Measurements from ENCODE around the gene SULT1E1. TPM values are rescaled to one million over a fixed set of nuclear protein-coding genes. Genes with fewer than 3 reads are reported as not detected.

SULT1E1 gene
- total RNA-seq, 1 donor from 2014 or later = 1.4 TPM

- Mint-ChIP-seq H3K9me3 (ENCODE audit: low read depth) (no peaks in the 10 kb centered on the region), H3K4me1 (ENCODE audit: low read depth) (no peaks in the 10 kb centered on the region), H3K27me3 (ENCODE audit: low read depth) (peaks cover 9% of the 10 kb centered on the region), H3K36me3 (ENCODE audit: low read depth) (peaks cover 1% of the 10 kb centered on the region), H3K27ac (ENCODE audit: unreplicated experiment) (no peak overlapping the region), H3K4me3 (ENCODE audit: unreplicated experiment) (no peak overlapping the region)
- TF ChIP-seq CTCF (IDR thresholded peaks at IDR 0.05) = no peak
- DNase-seq (ENCODE audit: low spot score) = no peak
These were observed 10.6 kb downstream of the SULT1E1 start for GRCh38 chr4:69849297-69849696.

- no peaks in the 10 kb centered on the region for H3K9me3 Mint-ChIP-seq (ENCODE audit: low read depth)
- no peak for DNase-seq (ENCODE audit: low spot score)
- H3K4me1 Mint-ChIP-seq (ENCODE audit: low read depth) = no peaks in the 10 kb centered on the region
- no peak overlapping the region for H3K4me3 Mint-ChIP-seq (ENCODE audit: unreplicated experiment)
- H3K27ac Mint-ChIP-seq (ENCODE audit: unreplicated experiment) = no peak overlapping the region
- no peak for TF ChIP-seq CTCF (IDR thresholded peaks at IDR 0.05)
- H3K27me3 Mint-ChIP-seq (ENCODE audit: low read depth) = peaks cover 14% of the 10 kb centered on the region
- peaks cover 1% of the 10 kb centered on the region for H3K36me3 Mint-ChIP-seq (ENCODE audit: low read depth)
These were observed 11.9 kb downstream of the SULT1E1 start for GRCh38 chr4:69848028-69848427.

- no peaks in the 10 kb centered on the region for H3K36me3 Mint-ChIP-seq (ENCODE audit: low read depth)
- H3K9me3 Mint-ChIP-seq (ENCODE audit: low read depth) = no peaks in the 10 kb centered on the region
- H3K27me3 Mint-ChIP-seq (ENCODE audit: low read depth) = peaks cover 14% of the 10 kb centered on the region
- no peak for DNase-seq (ENCODE audit: low spot score)
- no peak overlapping the region for H3K4me3 Mint-ChIP-seq (ENCODE audit: unreplicated experiment)
- TF ChIP-seq CTCF (IDR thresholded peaks at IDR 0.05) = no peak
- no peak overlapping the region for H3K27ac Mint-ChIP-seq (ENCODE audit: unreplicated experiment)
- no peaks in the 10 kb centered on the region for H3K4me1 Mint-ChIP-seq (ENCODE audit: low read depth)
These were observed 16.0 kb downstream of the SULT1E1 start for GRCh38 chr4:69843932-69844331.

GRCh38 chr4:69843301-69843700, 16.6 kb downstream of the SULT1E1 start:
- H3K4me1 Mint-ChIP-seq (ENCODE audit: low read depth) = no peaks in the 10 kb centered on the region
- no peak for DNase-seq (ENCODE audit: low spot score)
- H3K27ac Mint-ChIP-seq (ENCODE audit: unreplicated experiment) = no peak overlapping the region
- TF ChIP-seq CTCF (IDR thresholded peaks at IDR 0.05) = no peak
- peaks cover 13% of the 10 kb centered on the region for H3K27me3 Mint-ChIP-seq (ENCODE audit: low read depth)
- H3K4me3 Mint-ChIP-seq (ENCODE audit: unreplicated experiment) = no peak overlapping the region
- no peaks in the 10 kb centered on the region for H3K36me3 Mint-ChIP-seq (ENCODE audit: low read depth)
- no peaks in the 10 kb centered on the region for H3K9me3 Mint-ChIP-seq (ENCODE audit: low read depth)

DNA sequence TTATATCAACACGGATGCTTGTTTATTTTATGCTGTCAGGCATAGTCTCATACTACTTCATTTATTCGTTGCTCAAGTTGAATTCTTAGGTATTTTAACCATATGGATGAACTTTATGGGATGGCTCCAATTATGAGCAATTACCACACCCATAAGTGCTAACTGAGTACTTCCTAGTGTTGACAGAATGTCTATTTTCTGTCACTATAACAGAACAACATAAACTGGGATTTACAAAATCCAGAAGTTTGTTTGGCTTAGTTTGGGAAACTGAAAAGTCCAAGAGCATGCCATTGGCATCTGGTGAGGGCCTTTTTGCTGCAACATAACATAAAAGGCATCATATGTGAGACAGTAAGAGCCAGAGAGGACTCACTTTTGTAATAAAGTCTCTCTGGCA, 21.0 kb downstream of the SULT1E1 start:
- no peak for TF ChIP-seq CTCF (IDR thresholded peaks at IDR 0.05)
- Mint-ChIP-seq H3K9me3 (ENCODE audit: low read depth) (no peaks in the 10 kb centered on the region), H3K27ac (ENCODE audit: unreplicated experiment) (no peak overlapping the region), H3K36me3 (ENCODE audit: low read depth) (no peaks in the 10 kb centered on the region), H3K4me3 (ENCODE audit: unreplicated experiment) (no peak overlapping the region), H3K4me1 (ENCODE audit: low read depth) (no peaks in the 10 kb centered on the region), H3K27me3 (ENCODE audit: low read depth) (peaks cover 7% of the 10 kb centered on the region)
- no peak for DNase-seq (ENCODE audit: low spot score)

All from chondrocyte (in vitro differentiated cells).